Bronchial epithelial cell (primary cell): ENCODE measurements around the gene ZP2. TPM values are rescaled to one million over a fixed set of nuclear protein-coding genes. Genes with fewer than 3 reads are reported as not detected.
"Not testable (repeated sequence)": the region's sequence is repeated elsewhere in the genome, so short reads cannot be mapped to it uniquely, and the experiment has no call there.

Experiments used
- DNase-seq: peaks from one replicate; pipeline ENCODE4 v3.0.0-alpha.2; 2010; ENCODE audit warnings: low read depth
- FAIRE-seq: peaks from 2 replicates; lab custom pipeline; 2011; peaks lifted over from hg19 to GRCh38; lab: Jason Lieb, UNC
- H3K27me3 ChIP-seq: 2 replicates; pipeline ENCODE4 v1.5.1; 2011; ENCODE audit warnings: low read length; ENCODE audit not compliant: control insufficient read depth, insufficient read depth
- H3K36me3 ChIP-seq: 2 replicates; pipeline ENCODE4 v1.5.1; 2011; ENCODE audit warnings: low read length; ENCODE audit not compliant: control insufficient read depth, insufficient read depth
- H3K4me3 ChIP-seq: 2 replicates; pipeline ENCODE4 v1.5.1; 2011; ENCODE audit warnings: mild to moderate bottlenecking, low read depth, low read length, control low read depth
- total RNA-seq: library from RNA; depleted of rRNA; stranded (reverse); fragments of >200 nt; gene quantifications from 2 replicates; pipeline ENCODE4 v1.2.1, GENCODE V29; 2014
- TF ChIP-seq, protein P1 (sequence below): IDR thresholded peaks from 2 replicates; pipeline ENCODE4 v1.5.1; 2011; ENCODE audit warnings: mild to moderate bottlenecking, moderate library complexity, low read length, control low read depth, inconsistent platforms; ENCODE audit not compliant: insufficient read depth, severe bottlenecking

Gene ZP2
- total RNA-seq, 1 donor from 2014 or later = not detected

DNA sequence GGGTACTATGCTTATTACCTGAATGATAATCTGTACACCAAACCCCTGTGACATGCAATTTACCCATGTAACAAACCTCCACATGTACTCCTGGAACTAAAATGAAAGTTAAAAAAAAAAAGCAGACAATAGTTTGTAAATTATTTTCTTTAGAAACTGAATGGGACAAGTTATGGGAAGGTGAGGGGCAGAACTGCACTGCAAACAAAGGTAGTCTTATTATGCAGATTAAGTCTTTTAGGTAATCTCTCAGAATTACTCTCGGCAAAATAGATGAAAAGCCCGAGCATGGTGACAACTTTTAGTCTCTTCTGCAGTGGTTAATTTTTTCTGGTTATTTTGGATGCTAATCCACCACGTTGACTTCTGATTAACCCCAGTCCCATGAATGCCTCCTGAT, 27.4 kb downstream of the ZP2 start:
- DNase-seq (no peak), FAIRE-seq (no peak)
- Histone ChIP-seq H3K4me3 (no peak overlapping the region), H3K36me3 (peaks cover 15% of the 10 kb centered on the region), H3K27me3 (no peaks in the 10 kb centered on the region)
- TF ChIP-seq, protein P1, sequence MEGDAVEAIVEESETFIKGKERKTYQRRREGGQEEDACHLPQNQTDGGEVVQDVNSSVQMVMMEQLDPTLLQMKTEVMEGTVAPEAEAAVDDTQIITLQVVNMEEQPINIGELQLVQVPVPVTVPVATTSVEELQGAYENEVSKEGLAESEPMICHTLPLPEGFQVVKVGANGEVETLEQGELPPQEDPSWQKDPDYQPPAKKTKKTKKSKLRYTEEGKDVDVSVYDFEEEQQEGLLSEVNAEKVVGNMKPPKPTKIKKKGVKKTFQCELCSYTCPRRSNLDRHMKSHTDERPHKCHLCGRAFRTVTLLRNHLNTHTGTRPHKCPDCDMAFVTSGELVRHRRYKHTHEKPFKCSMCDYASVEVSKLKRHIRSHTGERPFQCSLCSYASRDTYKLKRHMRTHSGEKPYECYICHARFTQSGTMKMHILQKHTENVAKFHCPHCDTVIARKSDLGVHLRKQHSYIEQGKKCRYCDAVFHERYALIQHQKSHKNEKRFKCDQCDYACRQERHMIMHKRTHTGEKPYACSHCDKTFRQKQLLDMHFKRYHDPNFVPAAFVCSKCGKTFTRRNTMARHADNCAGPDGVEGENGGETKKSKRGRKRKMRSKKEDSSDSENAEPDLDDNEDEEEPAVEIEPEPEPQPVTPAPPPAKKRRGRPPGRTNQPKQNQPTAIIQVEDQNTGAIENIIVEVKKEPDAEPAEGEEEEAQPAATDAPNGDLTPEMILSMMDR = no peak

- TF ChIP-seq, protein P1 = no peak
- no peak for FAIRE-seq
- Histone ChIP-seq H3K27me3 (no peaks in the 10 kb centered on the region), H3K36me3 (peaks cover 22% of the 10 kb centered on the region), H3K4me3 (no peak overlapping the region)
- DNase-seq = no peak
Measured at GRCh38 chr16:21179983-21180365, 31.4 kb downstream of the ZP2 start.

DNA sequence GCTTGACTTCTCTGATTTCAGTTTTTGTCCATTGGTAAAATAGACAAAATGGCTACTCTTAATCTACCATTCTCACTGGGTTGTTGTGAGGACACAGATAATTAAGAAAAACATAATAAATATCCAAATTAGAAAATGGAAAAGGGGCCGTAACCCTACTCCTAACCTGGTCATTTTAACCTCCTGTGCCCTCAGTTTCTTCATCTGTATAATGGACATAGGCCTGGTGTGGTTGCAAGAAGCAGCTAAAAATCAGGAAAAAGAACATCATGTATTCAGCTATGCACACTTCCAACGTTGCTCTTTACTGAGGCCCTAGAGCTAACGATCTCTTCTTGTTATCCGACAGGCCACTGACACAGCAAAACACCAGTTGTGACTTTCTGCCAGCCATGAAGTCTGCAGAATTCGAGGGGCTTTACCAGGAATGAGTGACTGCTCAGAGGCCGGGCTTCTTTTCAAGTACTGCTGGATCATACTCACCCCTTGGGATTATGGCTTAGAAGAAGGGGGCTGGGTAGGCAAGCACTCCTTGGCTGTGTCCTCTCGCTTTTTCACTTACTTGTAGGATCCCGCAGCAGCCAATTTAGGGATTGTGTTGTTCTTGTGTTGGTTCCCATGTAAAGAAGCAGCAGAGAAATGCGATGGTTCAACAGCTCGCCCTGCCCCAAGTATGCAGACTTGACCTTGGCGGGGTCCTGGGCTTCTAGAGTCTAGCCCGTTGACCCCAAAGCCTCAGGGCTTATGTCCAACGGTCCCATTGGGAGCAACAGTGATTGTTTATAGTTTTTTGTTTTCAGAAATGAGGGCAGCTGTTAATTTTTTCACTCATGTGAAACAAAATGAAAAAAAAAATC, 32.0 kb downstream of the ZP2 start:
- Histone ChIP-seq H3K27me3 (no peaks in the 10 kb centered on the region), H3K36me3 (peaks cover 22% of the 10 kb centered on the region), H3K4me3 (no peak overlapping the region)
- TF ChIP-seq, protein P1 = no peak
- no peak for DNase-seq
- no peak for FAIRE-seq

DNA sequence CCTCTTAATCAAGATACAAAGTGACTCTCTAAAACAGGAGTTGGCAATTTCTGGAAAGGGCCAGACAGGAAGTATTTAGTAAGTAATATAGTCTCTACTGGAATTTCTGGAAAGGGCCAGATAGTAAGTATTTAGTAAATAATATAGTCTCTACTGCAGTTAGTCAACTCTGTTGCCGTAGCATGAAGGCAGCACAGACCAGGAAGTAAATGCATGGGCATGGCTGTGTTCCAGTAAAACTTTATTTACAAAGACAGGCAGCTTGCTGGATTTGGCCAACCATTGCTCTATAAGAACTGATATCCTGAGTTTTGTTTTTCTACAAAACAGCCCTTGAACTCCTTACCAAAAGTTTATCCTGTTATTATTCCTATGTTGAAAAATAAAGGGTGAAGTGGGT, 36.0 kb downstream of the ZP2 start:
- DNase-seq (no peak), FAIRE-seq (no peak)
- H3K4me3 ChIP-seq = no peak overlapping the region
- TF ChIP-seq, protein P1 = no peak
- peaks cover 24% of the 10 kb centered on the region for H3K36me3 ChIP-seq
- no peaks in the 10 kb centered on the region for H3K27me3 ChIP-seq

DNA sequence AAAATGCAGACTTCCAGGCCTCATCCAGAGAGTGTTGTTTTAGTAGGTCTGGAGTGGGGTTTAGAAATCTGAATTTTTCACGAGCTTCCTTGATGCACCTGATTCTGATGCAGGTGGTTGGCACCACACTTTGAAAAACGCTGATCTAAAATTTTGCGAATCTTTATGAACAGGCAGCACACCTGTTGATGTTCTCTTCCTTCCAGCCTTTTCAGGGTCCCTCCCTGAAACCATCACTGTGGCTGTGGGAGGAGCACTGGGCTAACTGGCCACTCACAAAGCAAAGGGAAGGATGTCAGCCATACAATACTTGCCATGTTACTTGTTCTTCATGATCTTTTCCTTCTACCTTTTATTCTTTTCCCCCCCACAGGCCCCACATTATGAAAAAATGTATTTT, 38.7 kb downstream of the ZP2 start:
- TF ChIP-seq, protein P1 = no peak
- Histone ChIP-seq H3K36me3 (peaks cover 15% of the 10 kb centered on the region), H3K4me3 (no peak overlapping the region), H3K27me3 (no peaks in the 10 kb centered on the region)
- no peak for FAIRE-seq
- DNase-seq = no peak

GRCh38 chr16:21170116-21170515, 41.3 kb downstream of the ZP2 start:
- H3K36me3 ChIP-seq = peaks cover 22% of the 10 kb centered on the region
- FAIRE-seq, DNase-seq, H3K27me3 ChIP-seq, H3K4me3 ChIP-seq: not testable (repeated sequence)
